Skeletal muscle satellite cell (primary cell): ENCODE measurements around the gene MED16.

ENCODE experiments used
- H3K27me3 ChIP-seq: 2 replicates; pipeline ENCODE4 v1.7.0; 2013; ENCODE audit warnings: low read length; ENCODE audit not compliant: control insufficient read depth, insufficient read depth
- H3K36me3 ChIP-seq: 2 replicates; pipeline ENCODE4 v1.7.0; 2013; ENCODE audit warnings: mild to moderate bottlenecking, control low read depth, low read length; ENCODE audit not compliant: insufficient read depth
- H3K4me1 ChIP-seq: 2 replicates; pipeline ENCODE4 v1.7.0; 2013; ENCODE audit warnings: low read length; ENCODE audit not compliant: control insufficient read depth, insufficient read depth
- H3K4me2 ChIP-seq: 2 replicates; pipeline ENCODE4 v1.7.0; 2013; ENCODE audit warnings: mild to moderate bottlenecking, low read length
- H3K4me3 ChIP-seq: 2 replicates; pipeline ENCODE4 v1.7.0; 2013; ENCODE audit warnings: low read length
- H3K9ac ChIP-seq: 2 replicates; pipeline ENCODE4 v1.7.0; 2013; ENCODE audit warnings: mild to moderate bottlenecking, low read depth, low read length, moderate library complexity
- H3K9me3 ChIP-seq: replicated peaks from 2 replicates; pipeline ENCODE4 v1.7.0; 2013; ENCODE audit warnings: mild to moderate bottlenecking, control low read depth, low read length

The MED16 gene

GRCh38 chr19:934197-934840, 41.3 kb upstream of the MED16 start:
- peaks cover 32% of the 10 kb centered on the region for H3K4me1 ChIP-seq
- no peak overlapping the region for H3K4me3 ChIP-seq
- no peaks in the 10 kb centered on the region for H3K27me3 ChIP-seq
- H3K9me3 ChIP-seq: no peaks in the 10 kb centered on the region
- H3K4me2 ChIP-seq: peak overlapping the region; percentile 43
- H3K9ac ChIP-seq: no peak overlapping the region
- H3K36me3 ChIP-seq: peaks cover 13% of the 10 kb centered on the region

DNA sequence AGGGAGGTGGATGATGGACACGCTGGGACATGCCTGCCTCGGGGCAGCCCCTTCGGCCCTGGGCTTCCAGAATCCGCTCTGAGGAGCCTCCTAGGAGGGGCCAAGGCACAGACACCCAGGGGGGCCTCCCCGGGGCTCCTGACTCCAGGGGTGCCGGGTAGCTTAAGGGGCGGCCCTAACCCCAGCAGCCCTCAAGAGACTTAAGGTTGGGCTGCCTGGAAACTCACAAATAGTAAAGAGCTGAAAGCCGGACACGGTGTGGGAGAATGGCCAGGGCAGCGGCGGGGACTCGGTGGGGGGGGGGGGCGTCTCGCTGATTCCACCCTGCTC, 40.5 kb upstream of the MED16 start:
- Histone ChIP-seq H3K9me3 (no peaks in the 10 kb centered on the region), H3K36me3 (peaks cover 15% of the 10 kb centered on the region), H3K4me2 (peak overlapping the region; percentile 79), H3K4me1 (peaks cover 32% of the 10 kb centered on the region), H3K4me3 (peak overlapping the region; percentile 51), H3K9ac (peak overlapping the region; percentile 56), H3K27me3 (no peaks in the 10 kb centered on the region)

GRCh38 chr19:932648-933552, 39.9 kb upstream of the MED16 start:
- peaks cover 17% of the 10 kb centered on the region for H3K36me3 ChIP-seq
- H3K9me3 ChIP-seq: no peaks in the 10 kb centered on the region
- peak overlapping the region; percentile 79 for H3K4me2 ChIP-seq
- peak overlapping the region; percentile 56 for H3K9ac ChIP-seq
- no peaks in the 10 kb centered on the region for H3K27me3 ChIP-seq
- peaks cover 32% of the 10 kb centered on the region for H3K4me1 ChIP-seq
- H3K4me3 ChIP-seq: peak overlapping the region; percentile 51

DNA sequence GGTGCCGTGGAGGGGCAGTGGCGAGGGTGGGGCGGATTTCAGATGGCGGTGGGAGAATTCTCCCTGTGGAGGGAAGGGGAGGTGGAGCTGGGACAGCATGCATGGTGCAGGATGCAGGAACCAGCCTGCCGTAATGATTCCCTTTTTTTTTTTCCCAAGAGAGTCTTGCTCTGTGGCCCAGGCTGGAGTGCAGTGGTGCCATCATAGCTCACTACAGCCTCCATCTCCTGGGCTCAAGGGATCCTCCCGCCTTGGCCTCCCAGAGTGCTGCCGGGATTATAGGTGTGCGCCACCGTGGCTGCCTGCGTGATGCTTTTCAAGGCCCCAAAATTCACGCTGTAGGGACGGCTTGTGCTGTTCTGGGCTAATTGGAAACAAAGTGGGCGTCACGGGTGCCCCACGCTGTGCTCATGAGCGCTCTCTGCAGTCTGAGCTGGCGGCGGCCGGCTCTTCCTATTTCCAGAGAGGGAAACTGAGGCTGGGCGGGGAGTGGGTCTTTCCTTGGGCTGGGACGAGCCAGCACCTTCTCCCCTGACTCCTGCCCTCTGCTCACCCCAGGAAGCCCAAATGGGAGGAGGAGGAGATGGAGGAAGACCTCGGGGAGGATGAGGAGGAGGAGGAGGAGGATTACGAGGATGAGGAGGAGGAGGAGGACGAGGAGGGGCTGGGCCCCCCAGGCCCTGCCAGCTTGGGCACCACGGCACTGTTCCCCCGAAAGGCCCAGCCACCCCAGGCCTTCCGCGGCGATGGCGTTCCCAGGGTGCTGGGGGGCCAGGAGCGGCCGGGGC, 39.1 kb upstream of the MED16 start:
- peaks cover 32% of the 10 kb centered on the region for H3K4me1 ChIP-seq
- no peak overlapping the region for H3K4me3 ChIP-seq

DNA sequence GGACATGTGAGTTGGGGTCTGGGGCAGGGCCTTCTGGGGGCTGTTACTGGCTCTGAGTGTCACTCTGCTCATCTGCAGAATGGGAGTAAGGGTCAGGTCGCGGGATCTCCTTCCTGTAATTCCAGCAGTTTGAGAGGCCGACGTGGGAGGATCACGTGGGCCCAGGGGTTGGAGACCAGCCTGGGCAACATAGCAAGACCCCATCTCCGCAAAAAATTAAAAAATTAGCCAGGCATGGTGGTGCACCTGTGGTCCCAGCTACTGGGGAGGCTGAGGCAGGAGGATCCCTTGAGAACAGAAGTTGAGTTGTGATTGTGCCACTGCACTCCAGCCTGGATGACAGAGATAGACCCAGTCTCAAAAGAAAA, 36.9 kb upstream of the MED16 start:
- Histone ChIP-seq H3K4me3 (no peak overlapping the region), H3K4me1 (peaks cover 28% of the 10 kb centered on the region), H3K36me3 (peaks cover 14% of the 10 kb centered on the region)

More for the DNA sequence above, 39.1 kb upstream of the MED16 start:
- Histone ChIP-seq H3K36me3 (peaks cover 14% of the 10 kb centered on the region), H3K9me3 (no peaks in the 10 kb centered on the region), H3K27me3 (no peaks in the 10 kb centered on the region), H3K4me2 (peak overlapping the region; percentile 79), H3K9ac (no peak overlapping the region)

DNA sequence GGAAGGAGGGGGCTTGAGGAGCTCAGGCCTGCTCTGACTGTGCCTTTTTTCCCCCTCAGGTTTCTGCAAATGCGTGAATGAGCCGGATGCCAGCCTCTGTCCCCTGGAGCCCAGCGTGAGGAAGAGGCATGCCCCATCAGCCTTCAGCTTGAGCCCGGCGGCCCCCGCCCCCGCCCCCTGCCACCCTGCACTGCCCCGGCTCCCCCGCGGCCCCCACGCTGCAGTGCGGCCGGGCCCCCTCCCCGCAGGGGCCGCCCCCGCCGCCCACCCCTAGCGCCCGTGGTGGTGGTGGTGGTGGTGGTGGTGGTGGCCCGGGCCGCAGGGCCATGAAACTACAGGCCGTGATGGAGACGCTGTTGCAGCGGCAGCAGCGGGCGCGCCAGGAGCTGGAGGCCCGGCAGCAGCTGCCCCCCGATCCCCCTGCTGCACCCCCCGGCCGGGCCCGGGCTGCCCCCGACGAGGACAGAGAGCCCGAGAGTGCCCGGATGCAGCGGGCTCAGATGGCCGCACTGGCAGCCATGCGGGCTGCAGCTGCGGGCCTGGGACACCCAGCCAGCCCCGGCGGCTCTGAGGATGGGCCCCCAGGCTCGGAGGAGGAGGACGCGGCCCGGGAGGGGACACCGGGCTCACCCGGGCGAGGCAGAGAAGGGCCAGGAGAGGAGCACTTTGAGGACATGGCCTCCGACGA, 36.4 kb upstream of the MED16 start:
- H3K36me3 ChIP-seq: peaks cover 14% of the 10 kb centered on the region
- no peak overlapping the region for H3K4me2 ChIP-seq
- H3K9ac ChIP-seq: no peak overlapping the region
- H3K27me3 ChIP-seq: no peaks in the 10 kb centered on the region
- H3K4me1 ChIP-seq: peaks cover 26% of the 10 kb centered on the region
- no peaks in the 10 kb centered on the region for H3K9me3 ChIP-seq
- H3K4me3 ChIP-seq: no peak overlapping the region

More for the DNA sequence above, 36.9 kb upstream of the MED16 start:
- no peak overlapping the region for H3K4me2 ChIP-seq
- no peaks in the 10 kb centered on the region for H3K27me3 ChIP-seq
- H3K9me3 ChIP-seq: no peaks in the 10 kb centered on the region
- H3K9ac ChIP-seq: no peak overlapping the region

- H3K4me3 ChIP-seq: no peak overlapping the region
- H3K36me3 ChIP-seq: peaks cover 14% of the 10 kb centered on the region
- no peaks in the 10 kb centered on the region for H3K9me3 ChIP-seq
- H3K4me2 ChIP-seq: no peak overlapping the region
- no peaks in the 10 kb centered on the region for H3K27me3 ChIP-seq
- no peak overlapping the region for H3K9ac ChIP-seq
- peaks cover 19% of the 10 kb centered on the region for H3K4me1 ChIP-seq
Measured at GRCh38 chr19:928471-929202, 35.6 kb upstream of the MED16 start.

DNA sequence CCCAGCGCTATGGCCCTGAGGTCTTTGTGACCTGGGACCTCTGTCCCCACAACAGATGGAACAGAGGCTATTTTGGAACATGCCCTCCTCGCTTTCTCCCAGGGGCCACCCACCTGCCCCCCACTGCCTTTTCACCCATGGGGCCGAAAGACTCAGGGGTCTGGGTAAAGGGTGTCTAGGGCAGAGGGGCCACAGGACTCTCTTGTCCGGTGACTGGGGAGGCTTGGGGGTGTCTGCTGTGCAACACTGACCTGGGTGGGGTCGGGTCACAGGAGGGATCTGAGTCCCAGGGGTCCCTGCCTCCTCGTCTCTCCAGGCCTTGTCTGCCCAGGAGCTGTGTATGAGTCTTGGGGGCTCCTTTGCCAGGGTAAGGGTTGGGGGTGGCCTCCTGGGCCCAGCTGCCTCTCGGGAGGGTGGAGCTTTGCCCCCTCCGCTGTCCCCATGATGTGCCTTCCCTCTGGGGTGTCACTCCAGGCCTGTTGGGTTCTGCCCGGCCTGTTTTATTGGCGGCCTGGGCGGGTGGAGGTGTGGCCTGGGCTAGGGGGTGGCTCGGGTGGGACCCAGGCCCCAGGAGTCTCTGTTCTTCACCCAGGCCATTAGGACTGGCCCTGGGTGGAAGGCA, 34.9 kb upstream of the MED16 start:
- peaks cover 12% of the 10 kb centered on the region for H3K36me3 ChIP-seq
- no peak overlapping the region for H3K4me3 ChIP-seq
- H3K4me1 ChIP-seq: peaks cover 11% of the 10 kb centered on the region
- no peaks in the 10 kb centered on the region for H3K27me3 ChIP-seq
- no peaks in the 10 kb centered on the region for H3K9me3 ChIP-seq
- no peak overlapping the region for H3K9ac ChIP-seq
- peak overlapping the region; percentile 89 for H3K4me2 ChIP-seq

DNA sequence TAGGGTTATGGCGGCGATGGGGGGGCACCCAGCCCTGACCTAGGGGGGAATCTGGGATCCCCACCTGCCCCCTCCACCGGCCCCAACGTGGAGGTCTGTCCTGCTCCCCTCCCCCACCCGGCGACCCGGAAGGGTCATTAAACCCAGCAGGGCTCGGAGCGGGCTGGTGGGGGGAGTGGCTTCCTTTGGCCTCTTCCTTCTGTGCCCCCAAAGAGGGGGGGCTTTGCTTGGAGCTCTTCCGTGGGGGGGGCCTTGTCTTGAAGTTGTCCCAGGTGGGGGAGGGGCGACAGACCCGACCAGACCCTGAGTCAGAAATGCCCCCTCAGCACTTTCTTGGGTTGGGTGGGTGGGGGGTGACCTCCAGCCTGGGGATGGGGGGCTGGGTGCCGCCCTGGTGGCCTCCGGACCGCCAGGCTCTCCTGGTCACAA, 34.4 kb upstream of the MED16 start:
- Histone ChIP-seq H3K4me1 (peaks cover 6% of the 10 kb centered on the region), H3K4me3 (peak overlapping the region; percentile 93)

DNA sequence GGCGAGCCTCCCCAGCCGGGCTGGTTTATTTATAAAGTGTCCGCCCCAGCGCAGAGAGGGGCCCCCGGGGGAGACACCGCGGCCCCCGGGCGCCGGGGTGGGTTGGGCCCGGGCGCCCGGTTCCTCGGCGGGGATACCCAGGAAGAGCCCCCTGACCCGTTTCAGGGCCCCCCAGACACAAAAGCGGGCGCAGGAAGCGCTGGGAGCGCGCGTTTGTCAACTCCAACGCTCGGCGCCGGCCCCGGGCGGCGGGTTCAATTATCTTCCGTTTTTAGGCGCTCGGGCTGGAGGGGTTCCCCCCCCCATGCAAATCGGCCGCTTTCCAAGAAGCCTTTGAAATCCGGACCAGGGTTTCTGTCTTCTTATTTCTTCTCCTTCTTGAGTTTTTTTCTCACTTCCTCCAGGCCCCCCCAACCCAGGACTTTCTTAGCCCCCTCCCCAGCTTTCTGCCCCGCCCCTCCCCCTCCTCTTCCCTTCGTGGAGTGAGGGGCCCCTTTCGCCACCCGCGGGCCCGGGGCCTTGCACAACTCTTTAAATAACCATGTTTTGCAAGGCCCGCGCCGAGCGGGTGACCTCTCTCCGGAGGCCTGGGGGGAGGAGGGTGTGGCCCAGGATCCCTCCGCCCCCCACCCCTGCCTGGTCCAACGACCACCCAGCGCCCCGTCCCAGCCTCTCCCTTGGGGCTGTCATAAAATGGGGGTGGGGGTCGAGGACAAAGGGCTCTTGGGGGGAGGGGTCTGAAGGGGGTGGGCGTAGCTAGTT, 33.8 kb upstream of the MED16 start:
- Histone ChIP-seq H3K9ac (peak overlapping the region; percentile 86), H3K4me2 (peak overlapping the region; percentile 89), H3K27me3 (no peaks in the 10 kb centered on the region), H3K4me1 (peaks cover 7% of the 10 kb centered on the region), H3K9me3 (no peaks in the 10 kb centered on the region), H3K4me3 (peak overlapping the region; percentile 93), H3K36me3 (peaks cover 7% of the 10 kb centered on the region)

More for the DNA sequence above, 34.4 kb upstream of the MED16 start:
- no peaks in the 10 kb centered on the region for H3K27me3 ChIP-seq
- H3K36me3 ChIP-seq: peaks cover 7% of the 10 kb centered on the region
- H3K9me3 ChIP-seq: no peaks in the 10 kb centered on the region
- no peak overlapping the region for H3K9ac ChIP-seq
- peak overlapping the region; percentile 89 for H3K4me2 ChIP-seq
